Measurements from ENCODE around the gene CA10. TPM values are rescaled to one million over a fixed set of nuclear protein-coding genes. Genes with fewer than 3 reads are reported as not detected.

The CA10 gene
- total RNA-seq, 1 experiment from 2014 or later: not detected

DNA sequence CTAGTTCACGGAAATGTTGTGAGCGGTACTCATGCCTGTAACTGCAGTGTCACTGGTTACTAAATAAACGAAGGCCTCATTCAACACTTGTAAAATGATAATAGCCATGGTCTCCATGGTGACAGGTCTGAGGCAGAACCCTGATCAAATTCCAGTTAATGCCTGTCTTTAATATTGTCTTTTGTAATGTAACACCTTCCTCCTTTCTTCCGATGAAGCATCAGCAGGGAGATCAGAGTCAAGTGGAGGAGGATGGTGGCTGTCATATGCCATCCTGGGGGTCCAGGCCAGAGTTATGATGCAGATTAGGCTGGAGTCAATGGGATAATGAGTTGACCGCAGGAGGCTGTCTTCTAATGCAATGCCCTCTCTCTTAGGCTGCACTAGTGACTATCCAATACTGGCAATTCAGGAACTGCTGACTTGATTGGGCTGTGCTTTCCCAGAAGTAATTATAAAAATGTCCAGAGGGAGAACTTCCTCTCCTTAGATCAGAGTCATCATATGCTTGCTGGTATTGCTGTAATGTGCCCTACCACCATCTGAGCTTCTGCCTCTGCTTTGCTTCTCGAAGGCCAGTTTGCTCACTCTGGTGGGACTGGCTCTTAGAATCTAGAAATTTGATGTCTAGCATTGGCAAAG lies 419.1 kb downstream of the CA10 start:
- no peak for DNase-seq (ENCODE audit: low spot score)
- intact Hi-C loops (cut with micrococcal nuclease; ENCODE audit: unreplicated experiment): no loop called here
- H3K27me3 ChIP-seq (replicated peaks; ENCODE audit: insufficient read depth, low read depth, low read length, poor library complexity): no peaks in the 10 kb centered on the region
- ChIA-PET CTCF (no interaction called here), POLR2A (ENCODE audit: low non-redundant PET) (no interaction called here)
- TF ChIP-seq EZH2 (IDR thresholded peaks at IDR 0.05; ENCODE audit: borderline replicate concordance, low read depth, low read length, poor library complexity, severe bottlenecking): no peak
- TF ChIP-seq, protein P1, sequence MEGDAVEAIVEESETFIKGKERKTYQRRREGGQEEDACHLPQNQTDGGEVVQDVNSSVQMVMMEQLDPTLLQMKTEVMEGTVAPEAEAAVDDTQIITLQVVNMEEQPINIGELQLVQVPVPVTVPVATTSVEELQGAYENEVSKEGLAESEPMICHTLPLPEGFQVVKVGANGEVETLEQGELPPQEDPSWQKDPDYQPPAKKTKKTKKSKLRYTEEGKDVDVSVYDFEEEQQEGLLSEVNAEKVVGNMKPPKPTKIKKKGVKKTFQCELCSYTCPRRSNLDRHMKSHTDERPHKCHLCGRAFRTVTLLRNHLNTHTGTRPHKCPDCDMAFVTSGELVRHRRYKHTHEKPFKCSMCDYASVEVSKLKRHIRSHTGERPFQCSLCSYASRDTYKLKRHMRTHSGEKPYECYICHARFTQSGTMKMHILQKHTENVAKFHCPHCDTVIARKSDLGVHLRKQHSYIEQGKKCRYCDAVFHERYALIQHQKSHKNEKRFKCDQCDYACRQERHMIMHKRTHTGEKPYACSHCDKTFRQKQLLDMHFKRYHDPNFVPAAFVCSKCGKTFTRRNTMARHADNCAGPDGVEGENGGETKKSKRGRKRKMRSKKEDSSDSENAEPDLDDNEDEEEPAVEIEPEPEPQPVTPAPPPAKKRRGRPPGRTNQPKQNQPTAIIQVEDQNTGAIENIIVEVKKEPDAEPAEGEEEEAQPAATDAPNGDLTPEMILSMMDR (conservative IDR thresholded peaks at IDR 0.05; ENCODE audit: low read depth, low read length): no peak
- no peak overlapping the region for H3K4me3 ChIP-seq (ENCODE audit: low read depth, low read length, poor library complexity, severe bottlenecking)
- BruUV-seq (replicated peaks): no TSS peak
- H3K27ac ChIP-seq (ENCODE audit: low read depth, low read length, poor library complexity, severe bottlenecking): no peak overlapping the region
- no peaks in the 10 kb centered on the region for H3K9me3 ChIP-seq (ENCODE audit: low read depth, low read length, poor library complexity, severe bottlenecking)
- H3K36me3 ChIP-seq (ENCODE audit: insufficient read depth, low read length, poor library complexity, severe bottlenecking): no peaks in the 10 kb centered on the region
- no peaks in the 10 kb centered on the region for H3K4me1 ChIP-seq (ENCODE audit: insufficient read depth, low read length, poor library complexity, severe bottlenecking)

DNA sequence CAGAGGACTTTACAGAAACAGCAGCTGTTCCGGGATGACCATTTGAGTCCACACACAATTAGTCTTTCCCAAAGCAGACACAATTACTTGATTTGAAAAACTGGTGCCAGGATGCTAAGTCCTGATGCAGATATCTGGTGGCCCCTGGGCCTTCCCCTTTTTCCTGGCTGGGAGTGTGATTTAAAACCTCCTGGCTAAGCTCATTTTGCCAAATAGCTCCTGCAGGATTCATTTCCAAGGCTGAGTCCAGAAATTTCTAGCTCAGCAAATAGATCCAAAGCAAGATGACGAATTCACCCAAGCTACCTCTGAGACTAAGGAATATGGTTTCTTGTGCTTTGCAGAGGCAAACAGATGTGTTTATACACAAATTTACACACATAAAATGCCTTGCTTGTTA lies 422.2 kb downstream of the CA10 start:
- intact Hi-C loops (cut with micrococcal nuclease; ENCODE audit: unreplicated experiment): no loop called here
- no peaks in the 10 kb centered on the region for H3K4me1 ChIP-seq (ENCODE audit: insufficient read depth, low read length, poor library complexity, severe bottlenecking)
- TF ChIP-seq, protein P1 (conservative IDR thresholded peaks at IDR 0.05; ENCODE audit: low read depth, low read length): no peak
- no peak for TF ChIP-seq EZH2 (IDR thresholded peaks at IDR 0.05; ENCODE audit: borderline replicate concordance, low read depth, low read length, poor library complexity, severe bottlenecking)
- CTCF ChIA-PET: no interaction called here
- H3K36me3 ChIP-seq (ENCODE audit: insufficient read depth, low read length, poor library complexity, severe bottlenecking): no peaks in the 10 kb centered on the region
- BruUV-seq (replicated peaks): no TSS peak
- no peak for DNase-seq (ENCODE audit: low spot score)
- no peak overlapping the region for H3K27ac ChIP-seq (ENCODE audit: low read depth, low read length, poor library complexity, severe bottlenecking)
- no peaks in the 10 kb centered on the region for H3K27me3 ChIP-seq (replicated peaks; ENCODE audit: insufficient read depth, low read depth, low read length, poor library complexity)
- H3K9me3 ChIP-seq (ENCODE audit: low read depth, low read length, poor library complexity, severe bottlenecking): no peaks in the 10 kb centered on the region
- POLR2A ChIA-PET (ENCODE audit: low non-redundant PET): no interaction called here
- H3K4me3 ChIP-seq (ENCODE audit: low read depth, low read length, poor library complexity, severe bottlenecking): no peak overlapping the region

DNA sequence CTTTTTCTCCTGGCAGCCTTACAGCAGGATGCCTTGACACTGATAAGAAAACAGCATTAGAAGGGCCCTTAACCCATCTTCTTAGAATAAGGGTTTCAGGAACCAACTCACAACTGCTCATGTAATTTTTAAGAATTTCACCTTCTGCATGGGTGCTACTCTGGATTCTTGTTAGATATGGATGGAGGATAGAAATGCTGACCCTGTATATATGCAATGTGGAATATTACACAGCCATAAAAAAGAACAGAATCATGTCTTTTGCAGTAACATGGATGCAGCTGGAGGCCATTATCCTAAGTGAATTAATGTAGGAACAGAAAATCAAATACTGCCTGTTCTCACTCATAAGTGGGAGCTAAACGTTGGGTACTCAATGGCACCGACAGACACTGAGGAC lies 423.5 kb downstream of the CA10 start:
- Histone ChIP-seq H3K9me3 (ENCODE audit: low read depth, low read length, poor library complexity, severe bottlenecking) (no peaks in the 10 kb centered on the region), H3K36me3 (ENCODE audit: insufficient read depth, low read length, poor library complexity, severe bottlenecking) (no peaks in the 10 kb centered on the region), H3K4me1 (ENCODE audit: insufficient read depth, low read length, poor library complexity, severe bottlenecking) (no peaks in the 10 kb centered on the region), H3K27me3 (replicated peaks; ENCODE audit: insufficient read depth, low read depth, low read length, poor library complexity) (no peaks in the 10 kb centered on the region), H3K4me3 (ENCODE audit: low read depth, low read length, poor library complexity, severe bottlenecking) (no peak overlapping the region), H3K27ac (ENCODE audit: low read depth, low read length, poor library complexity, severe bottlenecking) (no peak overlapping the region)
- TF ChIP-seq EZH2 (IDR thresholded peaks at IDR 0.05; ENCODE audit: borderline replicate concordance, low read depth, low read length, poor library complexity, severe bottlenecking): no peak
- TF ChIP-seq, protein P1 (conservative IDR thresholded peaks at IDR 0.05; ENCODE audit: low read depth, low read length): no peak
- CTCF ChIA-PET: no interaction called here
- POLR2A ChIA-PET (ENCODE audit: low non-redundant PET): no interaction called here
- intact Hi-C loops (cut with micrococcal nuclease; ENCODE audit: unreplicated experiment): no loop called here
- BruUV-seq (replicated peaks): no TSS peak
- DNase-seq (ENCODE audit: low spot score): no peak

Measured in A673 (cell line).